ENCODE results near the gene KRT76.
"Not testable (repeated sequence)": the region's sequence is repeated elsewhere in the genome, so short reads cannot be mapped to it uniquely, and the experiment has no call there.

The KRT76 gene

DNA sequence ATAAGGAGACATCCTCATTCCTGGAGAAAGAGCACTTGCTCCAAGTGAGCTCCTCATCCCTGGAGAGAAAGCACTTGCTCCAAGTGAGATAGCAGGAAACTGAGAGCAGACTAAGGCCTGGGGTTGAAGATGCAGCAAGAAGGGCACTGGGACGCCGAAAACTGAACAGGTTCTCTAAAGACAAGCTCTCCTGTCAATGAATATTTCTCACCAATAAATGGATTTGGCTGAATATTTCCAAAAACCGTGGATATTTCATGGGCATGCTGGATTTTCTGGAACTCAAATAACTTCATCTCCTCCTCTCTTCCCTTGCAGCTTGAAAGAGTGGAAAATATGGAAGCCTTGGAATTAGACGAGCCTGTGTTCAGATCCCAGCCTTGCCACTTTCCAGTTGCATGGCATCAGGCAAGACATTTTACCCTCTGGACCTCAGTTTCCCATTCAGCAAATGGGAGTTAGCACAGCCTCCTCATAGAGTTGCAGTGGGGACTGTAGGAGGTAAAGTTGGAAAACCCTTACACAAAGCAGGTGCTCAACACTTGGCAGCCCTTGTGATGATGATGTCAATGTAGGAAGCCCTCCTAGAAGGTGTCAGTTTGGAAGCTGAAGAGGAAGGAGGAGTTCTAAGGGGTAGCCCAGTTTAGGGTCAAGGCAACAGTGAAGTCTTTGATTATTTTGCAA is 4.4 kb upstream of the KRT76 start:
- DNase-seq (ENCODE audit: low read depth in 3 of 3): no peak

GRCh38 chr12:52779914-52780313 is 2.8 kb upstream of the KRT76 start:
- DNase-seq (ENCODE audit: low read depth in 3 of 3): no peak

GRCh38 chr12:52778833-52779232 is 1.7 kb upstream of the KRT76 start:
- no peak for DNase-seq (ENCODE audit: low read depth in 3 of 3)

- DNase-seq (ENCODE audit: low read depth in 3 of 3): no peak
These were observed 421 bp upstream of the KRT76 start for GRCh38 chr12:52777566-52777965.

- no peak for DNase-seq (ENCODE audit: low read depth in 3 of 3)
These were observed 710 bp downstream of the KRT76 start for GRCh38 chr12:52776435-52776834.

- DNase-seq (ENCODE audit: low read depth in 3 of 3): no peak
These were observed 2.4 kb downstream of the KRT76 start for GRCh38 chr12:52774629-52775250.

DNA sequence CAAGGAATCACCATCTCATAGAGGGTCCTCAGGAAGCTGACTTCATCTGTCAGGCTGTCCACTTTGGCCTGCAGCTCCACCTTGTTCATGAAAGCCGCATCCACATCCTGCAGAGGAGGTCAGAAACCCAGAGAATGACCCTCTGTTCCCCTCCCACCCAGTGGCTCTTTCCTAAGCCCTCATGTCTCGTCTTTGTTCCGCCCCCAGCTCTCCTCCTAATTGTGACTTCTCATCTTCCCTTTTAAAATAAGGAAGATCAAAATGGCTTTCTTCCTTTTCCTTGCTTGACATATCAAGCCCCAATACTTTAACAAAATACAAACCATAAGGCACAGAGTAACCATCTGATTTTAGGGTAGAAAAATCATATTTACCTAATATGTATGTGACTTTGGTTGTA is 4.4 kb downstream of the KRT76 start:
- no peak for DNase-seq (ENCODE audit: low read depth in 3 of 3)

- DNase-seq (ENCODE audit: low read depth in 3 of 3): no peak
These were observed 5.0 kb downstream of the KRT76 start for GRCh38 chr12:52772188-52772587.

GRCh38 chr12:52771505-52771904 is 5.6 kb downstream of the KRT76 start:
- DNase-seq (ENCODE audit: low read depth in 3 of 3): no peak

DNA sequence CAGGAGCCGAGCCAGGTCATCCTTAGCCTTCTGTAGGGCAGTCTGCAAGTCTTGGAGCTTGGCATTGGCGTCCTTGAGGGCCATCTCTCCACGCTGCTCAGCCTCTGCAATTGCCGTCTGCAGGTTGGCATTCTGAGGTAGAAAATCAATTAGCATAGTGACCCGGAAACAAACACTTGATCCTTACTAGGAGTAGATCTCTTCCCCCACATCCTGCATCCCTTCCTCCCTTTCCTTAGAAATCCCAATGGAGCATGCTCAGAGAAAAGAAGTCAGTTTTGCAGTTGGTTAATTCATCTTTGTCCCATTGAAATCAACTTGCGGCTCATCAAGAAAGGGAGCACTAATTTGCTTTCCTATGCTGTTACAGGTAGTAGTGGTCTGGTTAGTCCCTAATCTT is 6.1 kb downstream of the KRT76 start:
- DNase-seq (ENCODE audit: low read depth in 3 of 3): no peak

GRCh38 chr12:52769946-52770345 is 7.2 kb downstream of the KRT76 start:
- DNase-seq (ENCODE audit: low read depth in 3 of 3): no peak

DNA sequence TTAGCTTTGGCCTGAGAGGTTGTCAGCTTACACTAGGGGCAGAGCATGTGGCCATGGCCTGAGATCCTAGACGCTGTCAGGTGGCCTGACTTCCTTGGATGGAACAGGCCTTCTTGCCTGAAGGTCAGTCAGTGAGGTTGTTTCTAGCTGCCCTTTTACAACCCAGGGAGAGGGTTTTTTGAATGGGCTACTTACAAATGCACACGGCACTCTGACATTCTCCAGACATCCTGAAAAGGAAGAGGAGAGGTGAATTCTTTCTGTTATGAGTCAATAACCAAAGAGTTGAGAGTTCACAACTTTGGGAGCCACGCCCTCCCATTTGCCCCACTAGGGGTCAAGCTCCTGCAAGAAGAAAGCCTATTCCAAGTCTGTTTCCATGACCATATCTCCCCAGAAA is 7.8 kb downstream of the KRT76 start:
- no peak for DNase-seq (ENCODE audit: low read depth in 3 of 3)

DNA sequence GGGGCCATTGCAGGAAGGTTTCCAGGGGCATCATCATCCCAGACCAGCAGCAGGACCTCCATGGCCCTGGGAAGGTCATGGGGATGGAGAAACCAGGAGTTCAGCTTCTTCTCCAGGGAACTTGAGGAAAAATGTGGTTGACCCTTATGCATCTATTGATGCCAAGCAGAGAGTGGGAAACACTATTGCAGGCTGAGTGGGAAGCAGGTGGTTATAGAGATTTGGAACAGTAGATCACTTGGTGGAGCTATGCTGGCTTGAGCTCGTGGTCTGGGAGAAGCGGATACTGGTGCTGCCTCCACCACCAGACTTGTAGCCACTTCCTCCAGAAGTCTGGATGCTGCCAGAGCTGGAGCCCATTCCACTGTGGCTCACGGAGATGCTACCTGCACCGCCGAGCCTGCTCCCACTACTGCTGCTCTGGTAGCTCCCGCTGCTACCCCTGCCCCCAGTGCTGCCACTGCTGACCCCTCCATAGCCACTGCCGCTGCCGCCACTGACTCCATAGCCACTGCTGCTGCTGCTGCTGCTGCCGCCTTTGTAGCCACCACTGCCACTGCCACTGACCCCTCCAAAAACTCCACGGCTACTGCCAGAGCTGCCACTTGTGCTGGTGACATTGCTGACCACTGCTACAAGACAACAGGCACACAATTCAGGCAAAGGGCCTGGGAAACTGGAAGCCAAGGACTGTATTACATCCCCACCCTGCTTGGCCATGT is 8.5 kb downstream of the KRT76 start:
- no peak for DNase-seq (ENCODE audit: low read depth in 3 of 3)

DNA sequence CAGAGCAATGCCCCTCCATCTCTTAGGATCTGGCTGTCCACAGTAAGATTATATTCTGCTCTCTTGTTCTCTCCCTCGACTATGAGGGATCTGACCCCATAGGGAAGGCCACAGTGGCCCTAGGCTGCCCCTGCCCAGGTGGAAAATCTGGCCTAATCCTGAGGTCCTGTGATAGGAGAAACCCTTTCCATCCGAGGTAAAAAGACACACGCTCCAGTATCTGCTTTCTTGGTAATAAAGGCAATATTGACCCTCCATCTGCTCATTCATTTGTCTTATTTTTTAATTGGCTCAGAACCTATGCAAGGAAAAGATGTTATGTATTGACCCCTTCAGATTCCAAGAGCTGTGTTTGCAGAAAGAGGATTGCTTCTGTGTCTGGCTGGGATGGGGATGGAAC is 9.7 kb downstream of the KRT76 start:
- DNase-seq (ENCODE audit: low read depth in 3 of 3): no peak

- no peak for DNase-seq (ENCODE audit: low read depth in 3 of 3)
These were observed 10.1 kb downstream of the KRT76 start for GRCh38 chr12:52767020-52767379.

GRCh38 chr12:52766351-52767019 is 10.7 kb downstream of the KRT76 start:
- no peak for DNase-seq (ENCODE audit: low read depth in 3 of 3)

DNA sequence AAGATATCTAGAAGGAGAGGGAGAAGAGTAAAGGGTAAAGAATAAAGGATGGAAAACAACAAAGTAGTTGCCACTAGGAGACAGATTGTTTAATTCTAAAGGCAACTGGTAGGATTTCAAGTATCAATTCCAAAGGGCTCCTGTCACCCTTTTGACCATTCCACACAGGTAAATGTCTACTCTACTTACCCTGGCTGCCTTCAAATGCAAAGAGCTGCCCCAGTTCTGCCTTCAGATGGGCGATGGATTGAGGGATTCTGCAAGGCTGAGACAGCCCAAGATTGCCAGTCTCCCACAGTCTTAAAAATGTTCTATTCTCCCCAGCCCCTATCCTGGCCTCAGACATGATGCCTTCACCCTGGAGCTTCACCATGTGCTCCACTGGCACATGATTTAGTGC is 11.4 kb downstream of the KRT76 start:
- DNase-seq (ENCODE audit: low read depth in 3 of 3): no peak

DNA sequence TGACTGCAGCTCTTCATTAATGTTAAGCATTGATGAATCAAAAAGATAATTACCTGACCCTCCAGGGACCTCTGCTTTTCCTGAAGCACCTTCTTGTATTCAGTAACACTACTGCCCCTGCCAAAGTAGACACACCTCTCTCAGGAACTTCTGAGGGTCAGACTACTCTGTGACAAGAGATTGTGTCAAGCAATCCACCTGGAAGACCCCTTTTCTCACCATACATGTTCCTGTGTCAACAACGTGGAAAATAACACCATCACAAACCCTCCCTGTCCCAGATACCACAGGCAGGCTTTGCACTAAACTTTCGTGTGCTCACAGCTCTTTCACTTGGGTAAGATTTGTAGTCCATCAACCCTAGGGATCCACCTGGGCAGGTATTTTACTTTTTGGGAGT is 13.2 kb downstream of the KRT76 start:
- DNase-seq (ENCODE audit: low read depth in 3 of 3): no peak

DNA sequence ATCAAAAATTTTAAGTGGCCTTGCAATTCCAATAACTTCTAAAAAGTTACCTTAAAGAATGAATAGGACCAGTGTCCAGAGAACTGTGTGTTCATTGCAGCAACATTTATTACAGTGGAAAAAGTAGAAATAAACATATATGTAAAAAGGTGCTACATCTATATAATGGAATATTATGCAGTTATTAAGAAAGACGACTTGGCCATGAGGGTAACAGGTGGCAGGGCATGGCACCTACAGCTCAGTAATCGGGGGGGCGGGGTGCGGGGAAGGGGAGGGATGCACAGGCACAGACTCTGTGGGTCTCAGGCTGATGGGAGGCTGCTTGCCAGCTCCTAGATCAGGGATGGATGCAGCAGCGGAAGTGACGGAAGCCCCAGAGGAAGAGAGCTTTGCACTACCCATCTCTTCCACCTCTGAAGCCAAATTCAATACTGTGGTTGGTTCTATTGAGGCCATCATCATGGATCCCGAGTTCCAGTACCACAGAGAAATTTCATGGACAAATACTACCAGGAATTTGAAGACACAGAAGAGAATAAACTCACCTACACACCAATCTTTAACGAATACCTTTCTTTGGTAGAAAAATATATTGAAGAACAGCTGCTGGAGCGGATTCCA is 14.0 kb downstream of the KRT76 start:
- no peak for DNase-seq (ENCODE audit: low read depth in 3 of 3)

DNA sequence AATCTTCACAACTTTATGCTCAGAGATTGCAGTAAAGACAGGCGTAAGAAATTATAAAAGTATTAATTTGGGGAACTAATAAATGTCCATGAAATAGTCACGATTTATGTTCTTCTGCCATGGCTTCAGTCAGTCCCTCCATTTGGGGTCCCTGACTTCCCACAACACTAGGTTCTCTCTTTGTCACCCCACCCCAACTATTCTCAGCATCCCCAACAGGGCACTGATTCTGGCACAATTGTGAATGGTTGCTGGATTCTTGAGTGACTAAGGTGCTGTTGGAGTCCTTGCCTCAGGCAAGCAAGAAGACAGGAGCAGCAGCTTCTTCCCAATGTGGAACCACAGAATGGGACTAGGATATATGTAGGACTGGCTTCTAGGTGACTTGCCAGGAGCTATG is 15.3 kb downstream of the KRT76 start:
- no peak for DNase-seq (ENCODE audit: low read depth in 3 of 3)

GRCh38 chr12:52761218-52761617 is 15.9 kb downstream of the KRT76 start:
- not testable (repeated sequence) for DNase-seq (ENCODE audit: low read depth in 3 of 3)

- DNase-seq (ENCODE audit: low read depth in 3 of 3): no peak
These were observed 16.5 kb downstream of the KRT76 start for GRCh38 chr12:52760623-52761022.

Data from stimulated activated CD4-positive, alpha-beta T cell treated with anti-CD3 and anti-CD28 coated beads, TNF-alpha, amount 100 ng/mL, for 48 hours (primary cell).